NCI-H526 (cell line): ENCODE results near the gene ENTPD8.
A peak's percentile ranks its signal among the peaks of the same experiment; 100 is the strongest.

ENCODE experiments used
- DNase-seq, 2 experiments: peaks; one replicate each; lab custom pipeline; 2025; lab: John Stamatoyannopoulos, UW

The ENTPD8 gene

GRCh38 chr9:137447722-137448601 is 6.8 kb upstream of the ENTPD8 start:
- no peak for DNase-seq

DNA sequence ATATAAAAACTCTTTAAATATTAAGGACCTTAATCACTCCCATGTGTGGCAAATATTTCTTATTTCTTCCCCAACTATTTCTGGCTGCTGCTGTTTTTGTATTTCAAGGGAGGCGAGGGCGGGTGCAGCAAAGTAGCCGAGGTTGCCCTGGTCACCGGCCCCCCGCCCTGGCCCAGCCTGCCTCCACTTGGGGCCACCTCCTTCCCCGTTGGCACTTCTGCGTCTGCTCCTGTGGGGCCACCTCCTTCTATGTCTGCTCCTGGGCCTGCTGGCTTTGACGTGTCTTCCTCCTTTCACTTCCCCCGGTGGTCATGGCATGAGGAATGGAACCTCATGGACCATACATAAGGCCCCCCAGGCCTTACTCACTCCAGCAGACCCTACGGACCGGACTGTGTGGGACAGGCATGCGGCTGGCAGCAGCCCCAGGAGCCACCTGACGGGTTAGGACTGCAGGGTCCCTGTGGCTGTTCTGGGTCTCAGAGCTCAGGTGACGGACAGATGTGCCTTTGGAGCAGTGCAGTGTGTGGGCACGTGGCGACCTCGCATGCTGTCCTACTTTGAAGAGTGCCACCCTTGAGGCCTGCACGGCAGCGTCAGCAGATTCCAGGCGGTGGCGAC is 5.8 kb upstream of the ENTPD8 start:
- no peak for DNase-seq

- no peak for DNase-seq
These were observed 4.8 kb upstream of the ENTPD8 start for GRCh38 chr9:137445930-137446431.

DNA sequence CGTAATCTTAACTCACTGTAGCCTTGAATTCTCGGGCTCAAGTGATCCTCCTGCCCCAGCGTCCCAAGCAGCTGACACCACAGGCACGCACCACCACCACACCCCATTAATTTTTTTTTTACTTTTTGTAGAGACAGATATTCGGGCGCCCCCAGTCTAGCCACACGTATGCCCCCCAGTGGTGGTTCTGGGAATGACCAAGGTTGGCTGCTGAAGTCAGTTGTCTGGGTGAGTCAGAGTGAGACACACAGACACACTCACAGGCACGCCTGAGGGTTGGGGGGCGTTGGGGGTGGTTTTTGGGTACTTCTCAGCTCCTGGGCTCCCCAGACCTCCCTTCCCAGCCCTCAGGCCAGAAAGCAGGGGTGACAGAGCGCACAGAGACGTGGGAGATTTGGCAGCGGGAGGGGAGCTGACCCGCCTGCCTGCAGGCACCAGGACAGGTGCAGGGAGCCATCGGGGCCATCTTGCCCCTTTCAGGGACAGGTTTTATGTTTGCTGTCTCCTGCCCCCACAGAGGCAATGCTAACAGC is 4.2 kb upstream of the ENTPD8 start:
- peak in 1 of 2 experiments; percentile 71 for DNase-seq

- DNase-seq, result no peak
These were observed 3.1 kb upstream of the ENTPD8 start for GRCh38 chr9:137444106-137444790.

GRCh38 chr9:137441935-137442321 is 771 bp upstream of the ENTPD8 start:
- no peak for DNase-seq

GRCh38 chr9:137439158-137439714 is 1.9 kb downstream of the ENTPD8 start:
- DNase-seq, result no peak

DNA sequence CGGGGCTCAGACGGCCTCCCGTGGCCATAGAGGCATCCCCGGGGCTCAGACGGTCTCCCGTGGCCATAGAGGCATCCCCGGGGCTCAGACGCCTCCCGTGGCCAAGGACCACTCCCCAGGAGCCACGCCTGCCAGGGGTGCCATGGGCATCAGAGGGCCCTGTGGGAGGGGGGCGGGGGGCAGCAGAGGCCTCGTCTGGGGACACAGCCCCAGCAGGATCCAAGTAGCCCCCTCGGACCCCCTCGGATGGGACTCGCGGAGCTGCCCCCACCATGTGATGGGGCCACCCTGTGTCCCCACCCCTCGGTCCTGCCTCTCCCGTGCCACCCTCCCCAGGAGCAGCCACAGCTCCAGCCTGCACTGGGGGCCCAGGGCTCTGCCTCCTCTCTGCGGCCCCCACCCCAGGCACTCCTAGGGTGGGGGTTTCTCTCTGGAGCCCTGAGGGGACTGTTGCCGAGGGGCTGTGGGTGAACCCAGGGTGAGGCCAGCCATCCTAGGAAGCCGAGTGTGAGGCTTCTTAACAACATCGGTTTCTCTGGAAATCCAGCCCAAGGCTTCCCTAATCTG is 2.5 kb downstream of the ENTPD8 start:
- DNase-seq, result no peak

DNA sequence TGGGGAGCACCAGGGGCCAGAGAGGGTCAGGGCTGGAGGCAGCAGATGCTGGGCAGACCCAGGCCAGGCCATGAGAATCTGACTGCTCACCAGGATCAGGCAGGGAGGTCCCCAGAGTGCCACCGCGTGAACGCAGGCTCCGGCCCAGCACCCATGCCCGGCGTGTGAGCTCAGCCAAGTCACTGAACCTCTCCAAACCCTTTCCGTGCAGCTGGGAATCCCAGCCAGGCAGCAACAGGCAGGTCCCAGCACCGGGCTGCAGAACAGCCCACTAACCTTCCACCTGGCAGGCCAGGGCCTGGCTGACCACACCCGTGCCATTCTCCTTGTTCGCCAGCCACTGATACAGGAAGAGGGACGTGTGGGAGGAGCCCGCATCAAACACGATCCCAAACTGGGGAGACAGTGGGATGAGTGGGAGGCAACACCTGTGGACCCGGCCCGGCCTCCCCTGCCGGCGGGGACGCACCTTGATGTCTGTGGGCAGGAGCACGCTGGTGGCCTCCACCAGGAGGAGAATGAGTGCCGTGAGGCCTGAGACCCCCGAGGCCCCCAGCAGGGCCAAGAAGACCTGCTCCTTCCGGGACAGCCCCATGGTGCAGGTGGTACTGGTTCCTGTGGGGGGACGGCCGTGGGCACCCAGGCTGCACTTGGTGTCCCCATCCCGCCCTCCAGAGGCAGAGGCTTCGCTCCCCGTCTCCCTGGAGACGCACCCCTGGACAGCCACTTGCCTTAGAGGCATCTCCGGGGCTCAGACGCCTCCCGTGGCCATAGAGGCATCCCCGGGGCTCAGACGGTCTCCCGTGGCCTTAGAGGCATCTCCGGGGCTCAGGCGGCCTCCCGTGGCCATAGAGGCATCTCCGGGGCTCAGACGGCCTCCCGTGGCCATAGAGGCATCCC is 3.2 kb downstream of the ENTPD8 start:
- DNase-seq, result peak in 1 of 2 experiments; percentile 23

DNA sequence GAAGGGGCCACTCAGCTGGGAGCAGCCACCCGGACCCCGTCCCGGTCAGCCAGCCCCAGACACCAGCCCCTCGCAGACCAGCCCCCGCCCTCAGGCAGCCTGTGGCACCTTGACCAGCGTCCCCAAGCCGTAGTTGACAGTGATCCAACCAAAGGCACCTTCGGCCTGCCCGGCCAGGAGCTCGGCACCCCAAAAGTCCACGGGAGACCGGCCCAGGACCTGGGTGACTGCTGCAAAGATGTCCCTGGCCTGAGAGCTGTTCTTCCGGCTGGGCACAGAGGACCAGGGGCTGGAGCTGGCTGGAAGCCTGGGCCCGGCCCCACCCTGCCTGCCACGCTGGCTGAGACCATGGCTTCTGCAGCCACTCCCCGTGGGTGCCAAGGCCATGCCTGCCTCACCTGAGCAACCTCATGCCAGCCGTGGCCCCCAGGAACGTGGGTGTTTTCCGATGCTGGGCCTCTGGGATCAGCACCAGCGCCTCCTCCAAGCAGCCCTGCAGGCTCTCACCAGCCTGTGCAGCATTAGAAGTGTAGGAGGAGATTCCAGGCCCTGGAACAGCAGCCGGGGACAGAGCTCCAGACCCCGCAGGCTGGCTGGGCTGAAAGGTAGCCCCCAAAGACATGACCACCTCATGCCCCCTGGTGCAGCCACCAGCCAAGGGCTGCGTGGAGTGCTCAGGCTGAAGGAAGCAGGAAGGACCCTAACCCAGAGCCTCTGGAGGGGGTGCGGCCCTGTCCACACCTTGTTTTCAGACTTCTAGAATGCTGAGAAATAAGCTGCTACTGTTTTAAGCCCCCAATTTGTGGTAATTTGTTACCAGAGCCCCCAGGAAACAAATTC is 4.2 kb downstream of the ENTPD8 start:
- DNase-seq, result no peak

DNA sequence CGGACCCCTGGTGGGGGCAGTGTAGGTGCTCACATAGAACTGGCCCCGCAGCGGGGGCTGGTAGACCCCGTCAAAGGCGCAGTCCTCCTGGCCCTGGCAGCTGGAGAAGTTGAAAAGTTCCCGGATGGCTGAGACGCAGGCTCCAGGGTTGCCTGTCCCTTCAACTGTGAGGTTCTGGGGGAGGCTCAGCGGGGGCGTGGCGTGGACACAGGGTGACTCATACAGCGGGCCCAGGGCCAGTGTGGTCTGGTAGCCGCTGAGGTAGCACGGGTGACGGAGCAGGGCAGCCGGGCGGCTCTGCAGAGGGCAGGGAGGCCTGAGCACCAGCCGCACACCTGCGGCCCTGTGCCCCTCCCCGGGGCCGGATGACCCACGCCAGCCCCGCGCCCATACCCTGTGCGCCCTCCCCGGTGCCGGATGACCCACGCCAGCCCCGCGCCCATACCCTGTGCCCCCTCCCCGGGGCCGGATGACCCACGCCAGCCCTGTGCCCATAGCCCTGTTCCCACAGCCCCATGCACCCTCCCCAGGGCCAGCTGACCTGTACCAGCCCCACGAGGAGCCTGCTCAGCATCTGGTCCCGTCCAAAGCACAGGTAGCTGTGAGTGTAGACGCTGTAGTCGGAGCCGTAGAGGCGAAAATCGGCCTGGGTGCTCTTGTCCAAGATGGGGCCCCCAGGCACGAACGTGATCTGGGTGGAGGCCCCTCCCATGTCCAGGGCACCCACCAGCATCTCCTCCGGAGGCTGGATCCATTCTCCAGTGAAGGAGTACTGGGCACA is 5.0 kb downstream of the ENTPD8 start:
- DNase-seq, result no peak

DNA sequence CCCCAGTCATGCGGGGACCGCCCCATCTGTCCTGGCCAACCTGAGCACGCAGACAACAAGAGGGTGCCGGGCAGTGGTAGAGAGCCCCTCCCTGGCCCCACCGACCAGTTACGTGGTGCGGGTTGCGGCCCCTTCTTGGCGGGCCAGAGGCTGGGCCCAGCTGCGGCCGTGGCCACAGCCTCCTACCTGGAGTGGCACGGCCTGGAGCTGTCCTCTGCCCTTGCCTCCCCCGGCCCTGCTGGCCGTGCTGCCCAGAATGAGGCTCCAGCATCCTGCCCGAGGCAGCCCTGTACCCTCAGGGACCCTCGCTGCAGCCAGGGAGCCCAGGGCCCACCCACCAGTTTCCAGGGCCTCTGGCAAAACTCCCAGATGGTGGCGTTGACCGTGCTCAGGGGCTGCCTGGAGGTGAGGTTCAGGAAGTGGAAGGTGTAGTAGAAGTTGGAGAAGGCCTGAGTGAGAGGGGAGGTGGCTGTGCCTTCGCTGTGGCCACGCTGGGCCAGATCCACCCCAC is 5.7 kb downstream of the ENTPD8 start:
- no peak for DNase-seq

GRCh38 chr9:137434498-137435380 is 6.4 kb downstream of the ENTPD8 start:
- DNase-seq, result no peak

- DNase-seq, result no peak
These were observed 7.2 kb downstream of the ENTPD8 start for GRCh38 chr9:137433916-137434431.

- no peak for DNase-seq
These were observed 7.7 kb downstream of the ENTPD8 start for GRCh38 chr9:137433349-137433915.

DNA sequence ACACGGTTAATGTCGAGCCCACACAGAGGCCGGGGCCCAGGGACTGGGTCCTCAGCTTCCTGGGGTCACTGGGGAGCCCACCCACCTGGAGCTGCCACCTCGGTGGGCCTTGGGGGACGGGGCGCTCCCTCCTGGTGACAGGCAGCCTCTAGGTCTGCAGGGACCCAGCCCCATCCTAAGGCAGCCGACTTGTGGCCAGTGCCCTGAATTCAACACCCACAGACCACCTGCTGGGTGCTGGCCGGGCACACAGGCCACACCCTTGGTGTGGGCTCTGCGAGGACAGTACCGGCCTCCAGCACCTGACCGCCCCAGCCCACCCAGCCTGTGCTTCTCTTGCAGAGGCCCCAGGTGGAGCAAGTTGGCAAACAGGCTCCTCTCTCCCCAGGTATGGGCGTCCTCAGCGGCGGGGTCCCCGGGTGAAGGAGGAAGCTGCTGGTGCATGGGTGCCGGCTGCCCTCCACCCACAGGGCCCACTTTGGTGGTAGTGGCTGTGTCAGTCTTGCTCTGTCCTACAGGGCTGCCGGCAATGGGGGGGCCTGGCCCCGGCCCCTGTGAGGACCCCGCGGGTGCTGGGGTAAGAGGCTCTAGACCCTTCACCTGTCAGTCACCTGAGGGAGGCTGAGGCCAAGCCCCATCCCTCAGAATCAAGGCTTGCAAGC is 8.3 kb downstream of the ENTPD8 start:
- no peak for DNase-seq
